Measurements from ENCODE around the gene TSPAN4.

TSPAN4 gene

GRCh38 chr11:813456-814096 is 29.1 kb upstream of the TSPAN4 start:
- no peak for DNase-seq

GRCh38 chr11:815675-816432 is 26.8 kb upstream of the TSPAN4 start:
- Mint-ChIP-seq H3K9me3 (no peaks in the 10 kb centered on the region), H3K4me3 (no peak overlapping the region), H3K27me3 (no peaks in the 10 kb centered on the region), H3K4me1 (peaks cover 31% of the 10 kb centered on the region), H3K27ac (no peak overlapping the region), H3K36me3 (peaks cover 23% of the 10 kb centered on the region)
- DNase-seq = no peak
- CTCF ChIA-PET = interaction anchor here (0.6 kb wide), 1 partner anchor 155 kb away, joined by 3 read pairs; no protein-coding TSS in a partner anchor

More at GRCh38 chr11:813456-814096, 29.1 kb upstream of the TSPAN4 start:
- CTCF ChIA-PET = no interaction called here
- no peak overlapping the region for H3K27ac Mint-ChIP-seq
- H3K9me3 Mint-ChIP-seq = no peaks in the 10 kb centered on the region
- H3K4me1 Mint-ChIP-seq = peaks cover 35% of the 10 kb centered on the region
- peaks cover 3% of the 10 kb centered on the region for H3K27me3 Mint-ChIP-seq
- peaks cover 26% of the 10 kb centered on the region for H3K36me3 Mint-ChIP-seq
- H3K4me3 Mint-ChIP-seq = no peak overlapping the region

GRCh38 chr11:816433-816779 is 26.2 kb upstream of the TSPAN4 start:
- H3K4me3 Mint-ChIP-seq = no peak overlapping the region
- peaks cover 18% of the 10 kb centered on the region for H3K36me3 Mint-ChIP-seq
- H3K27ac Mint-ChIP-seq = no peak overlapping the region
- peaks cover 30% of the 10 kb centered on the region for H3K4me1 Mint-ChIP-seq
- H3K27me3 Mint-ChIP-seq = no peaks in the 10 kb centered on the region
- CTCF ChIA-PET = interaction anchor here (0.6 kb wide), 1 partner anchor 155 kb away, joined by 3 read pairs; no protein-coding TSS in a partner anchor
- no peaks in the 10 kb centered on the region for H3K9me3 Mint-ChIP-seq
- no peak for DNase-seq

DNA sequence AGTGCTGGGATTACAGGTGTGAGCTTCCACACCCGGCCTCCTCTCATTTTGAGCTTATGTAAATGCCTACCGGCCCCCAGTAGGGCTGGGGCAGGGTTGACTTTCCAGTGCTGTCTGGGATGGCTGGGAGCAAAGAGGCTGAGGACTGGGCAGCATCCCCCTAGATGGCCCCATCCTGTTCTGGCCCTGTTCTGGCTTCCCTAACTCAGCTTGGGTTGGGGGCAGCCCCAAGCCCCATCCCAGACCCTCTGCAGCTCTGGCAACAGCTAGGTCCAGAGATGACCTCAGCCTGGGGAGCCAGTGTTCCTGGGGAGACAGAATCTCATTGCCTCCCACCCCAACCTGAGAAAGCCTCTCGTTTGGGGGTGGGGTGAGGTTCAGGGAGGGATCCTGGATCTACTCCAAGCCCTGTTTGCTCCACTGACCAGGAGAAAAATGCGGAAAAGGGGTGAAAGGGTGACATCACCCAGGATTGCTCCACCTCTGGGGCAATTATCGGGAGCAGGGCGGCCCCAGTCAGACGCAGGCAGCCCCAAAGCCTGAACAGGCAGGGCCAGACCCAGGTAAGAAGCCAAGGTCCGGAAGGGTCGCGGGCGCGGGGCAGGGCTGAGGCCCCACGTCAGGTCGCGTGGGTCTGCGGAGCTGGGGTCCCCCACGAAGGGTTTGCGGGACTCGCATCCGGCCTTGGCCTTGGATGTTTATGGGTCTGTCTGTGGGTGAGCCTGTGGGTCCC is 24.1 kb upstream of the TSPAN4 start, which contains the start of gene PNPLA2:
Gene PNPLA2 (plus strand): TSS at position 519 of the 733 bp plus-strand sequence. CDS start 805 bp downstream, outside the sequence.
- no peaks in the 10 kb centered on the region for H3K27me3 Mint-ChIP-seq
- no peak for DNase-seq
- H3K36me3 Mint-ChIP-seq = peaks cover 3% of the 10 kb centered on the region
- H3K9me3 Mint-ChIP-seq = no peaks in the 10 kb centered on the region
- peak within 1 kb of the TSS; percentile 82 for H3K4me3 Mint-ChIP-seq
- peak within 1 kb of the TSS; percentile 90 for H3K27ac Mint-ChIP-seq
- CTCF ChIA-PET = no interaction called here
- peaks cover 18% of the 10 kb centered on the region for H3K4me1 Mint-ChIP-seq

GRCh38 chr11:819129-819931 is 23.3 kb upstream of the TSPAN4 start:
- Mint-ChIP-seq H3K27me3 (no peaks in the 10 kb centered on the region), H3K9me3 (no peaks in the 10 kb centered on the region), H3K36me3 (peaks cover 2% of the 10 kb centered on the region), H3K27ac (peak overlapping the region; percentile 90), H3K4me3 (peak overlapping the region; percentile 82), H3K4me1 (peaks cover 15% of the 10 kb centered on the region)
- CTCF ChIA-PET = no interaction called here
- DNase-seq = peak; percentile 93

GRCh38 chr11:819943-820649 is 22.6 kb upstream of the TSPAN4 start:
- H3K4me1 Mint-ChIP-seq = peaks cover 19% of the 10 kb centered on the region
- peaks cover 7% of the 10 kb centered on the region for H3K36me3 Mint-ChIP-seq
- H3K27ac Mint-ChIP-seq = peak overlapping the region; percentile 90
- CTCF ChIA-PET = no interaction called here
- peak; percentile 98 for DNase-seq
- H3K27me3 Mint-ChIP-seq = no peaks in the 10 kb centered on the region
- H3K4me3 Mint-ChIP-seq = peak overlapping the region; percentile 82
- H3K9me3 Mint-ChIP-seq = no peaks in the 10 kb centered on the region

- no peaks in the 10 kb centered on the region for H3K9me3 Mint-ChIP-seq
- H3K27ac Mint-ChIP-seq = peak overlapping the region; percentile 90
- no peak for DNase-seq
- CTCF ChIA-PET = interaction anchor here (1.6 kb wide), 1 partner anchor 22 kb away, joined by 3 read pairs; no protein-coding TSS in a partner anchor
- H3K36me3 Mint-ChIP-seq = peaks cover 9% of the 10 kb centered on the region
- peaks cover 22% of the 10 kb centered on the region for H3K4me1 Mint-ChIP-seq
- H3K4me3 Mint-ChIP-seq = peak overlapping the region; percentile 82
- no peaks in the 10 kb centered on the region for H3K27me3 Mint-ChIP-seq
Measured at GRCh38 chr11:820655-821511, 21.8 kb upstream of the TSPAN4 start.

DNA sequence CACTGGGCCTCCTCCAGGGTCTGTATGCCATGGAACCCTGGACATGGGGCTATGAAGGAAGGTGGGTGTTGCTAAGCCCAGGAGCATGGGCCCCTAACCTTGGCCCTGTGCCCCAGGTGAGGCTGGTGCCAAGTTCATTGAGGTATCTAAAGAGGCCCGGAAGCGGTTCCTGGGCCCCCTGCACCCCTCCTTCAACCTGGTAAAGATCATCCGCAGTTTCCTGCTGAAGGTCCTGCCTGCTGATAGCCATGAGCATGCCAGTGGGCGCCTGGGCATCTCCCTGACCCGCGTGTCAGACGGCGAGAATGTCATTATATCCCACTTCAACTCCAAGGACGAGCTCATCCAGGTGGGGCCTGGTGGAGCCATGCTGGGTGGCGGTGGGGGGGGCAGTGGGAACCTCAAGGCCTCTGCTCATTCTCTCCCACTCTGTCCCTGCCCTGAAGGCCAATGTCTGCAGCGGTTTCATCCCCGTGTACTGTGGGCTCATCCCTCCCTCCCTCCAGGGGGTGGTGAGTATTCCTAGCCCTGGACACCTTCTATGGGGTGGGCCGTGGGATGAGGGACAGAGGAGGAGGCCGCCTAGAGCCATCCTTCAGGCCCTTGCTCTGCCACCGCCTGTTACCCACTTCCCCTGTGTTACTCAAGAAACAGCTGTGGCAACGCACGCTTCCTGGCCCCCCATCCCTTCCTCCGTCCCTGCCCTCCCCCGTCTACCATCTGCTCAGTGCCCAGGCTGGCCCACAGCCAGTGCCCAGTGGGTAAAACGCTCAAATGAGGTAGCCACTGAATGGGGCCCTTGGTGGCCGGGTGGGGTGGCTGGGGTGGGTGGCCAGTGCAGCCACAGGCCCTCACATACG is 20.9 kb upstream of the TSPAN4 start:
- H3K9me3 Mint-ChIP-seq = no peaks in the 10 kb centered on the region

DNA sequence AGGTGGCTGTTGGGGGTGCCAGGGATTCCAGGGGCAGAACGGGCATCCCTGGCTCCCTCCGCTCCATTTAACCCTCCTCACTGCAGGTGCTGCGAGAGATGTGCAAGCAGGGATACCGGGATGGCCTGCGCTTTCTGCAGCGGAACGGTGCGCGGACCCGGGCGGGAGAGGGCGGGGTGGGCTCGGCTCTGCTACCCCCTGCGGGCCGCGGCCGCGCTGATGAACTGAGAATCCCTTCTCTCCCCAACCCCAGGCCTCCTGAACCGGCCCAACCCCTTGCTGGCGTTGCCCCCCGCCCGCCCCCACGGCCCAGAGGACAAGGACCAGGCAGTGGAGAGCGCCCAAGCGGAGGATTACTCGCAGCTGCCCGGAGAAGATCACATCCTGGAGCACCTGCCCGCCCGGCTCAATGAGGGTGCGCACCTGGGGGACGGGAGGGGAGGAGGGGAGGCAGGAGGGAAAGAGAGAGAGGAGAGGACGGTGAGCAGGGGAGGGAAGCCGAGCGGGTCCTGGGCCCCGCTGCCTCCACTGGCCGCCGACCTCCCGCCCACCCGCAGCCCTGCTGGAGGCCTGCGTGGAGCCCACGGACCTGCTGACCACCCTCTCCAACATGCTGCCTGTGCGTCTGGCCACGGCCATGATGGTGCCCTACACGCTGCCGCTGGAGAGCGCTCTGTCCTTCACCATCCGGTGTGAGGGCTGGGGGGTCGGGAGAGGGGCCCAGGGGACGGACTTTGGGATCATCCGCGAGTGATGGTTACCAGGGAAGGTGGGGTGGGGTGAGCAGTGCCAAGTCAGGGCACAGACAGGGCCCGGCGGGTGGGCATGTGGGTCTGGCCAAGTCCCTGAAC is 19.0 kb upstream of the TSPAN4 start:
- no peak overlapping the region for H3K27ac Mint-ChIP-seq
- CTCF ChIA-PET = no interaction called here
- H3K36me3 Mint-ChIP-seq = peaks cover 11% of the 10 kb centered on the region
- H3K4me3 Mint-ChIP-seq = no peak overlapping the region
- peaks cover 14% of the 10 kb centered on the region for H3K27me3 Mint-ChIP-seq
- DNase-seq = no peak
- H3K4me1 Mint-ChIP-seq = peaks cover 36% of the 10 kb centered on the region
- H3K9me3 Mint-ChIP-seq = no peaks in the 10 kb centered on the region

More for the DNA sequence above, 20.9 kb upstream of the TSPAN4 start:
- Mint-ChIP-seq H3K27ac (peak overlapping the region; percentile 45), H3K4me1 (peaks cover 28% of the 10 kb centered on the region), H3K27me3 (no peaks in the 10 kb centered on the region), H3K4me3 (peak overlapping the region; percentile 82), H3K36me3 (peaks cover 9% of the 10 kb centered on the region)
- DNase-seq = no peak
- CTCF ChIA-PET = interaction anchor here (1.6 kb wide), 1 partner anchor 22 kb away, joined by 3 read pairs; no protein-coding TSS in a partner anchor

- H3K27me3 Mint-ChIP-seq = peaks cover 21% of the 10 kb centered on the region
- no peak overlapping the region for H3K4me3 Mint-ChIP-seq
- no peak for DNase-seq
- peaks cover 11% of the 10 kb centered on the region for H3K36me3 Mint-ChIP-seq
- CTCF ChIA-PET = no interaction called here
- H3K4me1 Mint-ChIP-seq = peaks cover 41% of the 10 kb centered on the region
- no peaks in the 10 kb centered on the region for H3K9me3 Mint-ChIP-seq
- H3K27ac Mint-ChIP-seq = no peak overlapping the region
Measured at GRCh38 chr11:824292-824880, 18.3 kb upstream of the TSPAN4 start.

DNA sequence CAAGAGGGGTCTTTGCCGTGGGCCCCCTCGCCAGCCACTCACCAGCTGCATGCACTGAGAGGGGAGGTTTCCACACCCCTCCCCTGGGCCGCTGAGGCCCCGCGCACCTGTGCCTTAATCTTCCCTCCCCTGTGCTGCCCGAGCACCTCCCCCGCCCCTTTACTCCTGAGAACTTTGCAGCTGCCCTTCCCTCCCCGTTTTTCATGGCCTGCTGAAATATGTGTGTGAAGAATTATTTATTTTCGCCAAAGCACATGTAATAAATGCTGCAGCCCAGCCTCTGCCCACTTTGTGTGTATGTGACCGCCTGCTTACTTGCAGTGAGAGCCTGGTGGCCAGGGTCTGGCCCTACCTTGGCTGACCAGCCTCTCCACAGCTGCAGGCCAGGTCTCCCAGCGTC is 17.7 kb upstream of the TSPAN4 start:
- no peak overlapping the region for H3K4me3 Mint-ChIP-seq
- peaks cover 27% of the 10 kb centered on the region for H3K27me3 Mint-ChIP-seq
- CTCF ChIA-PET = no interaction called here
- no peaks in the 10 kb centered on the region for H3K9me3 Mint-ChIP-seq
- no peak overlapping the region for H3K27ac Mint-ChIP-seq
- peaks cover 13% of the 10 kb centered on the region for H3K36me3 Mint-ChIP-seq
- peaks cover 46% of the 10 kb centered on the region for H3K4me1 Mint-ChIP-seq
- no peak for DNase-seq

All from activated naive CD4-positive, alpha-beta T cell treated with anti-CD3 and anti-CD28 coated beads, Interleukin-2, amount 10 ng/mL, durations not matched to agents 7 days and 5 days (primary cell).